Esophagus (tissue), 2 donors: ENCODE measurements around the gene ERVK3-1. TPM values are rescaled to one million over a fixed set of nuclear protein-coding genes. Genes with fewer than 3 reads are reported as not detected.
"Not testable (repeated sequence)": the region's sequence is repeated elsewhere in the genome, so short reads cannot be mapped to it uniquely, and the experiment has no call there.

Experiments used
- H3K27ac ChIP-seq, 2 donors: one replicate each; pipeline ENCODE4 v1.5.1; 2013; ENCODE audit warnings: low read depth in 2 of 2, mild to moderate bottlenecking in 2 of 2, inconsistent platforms in 1 of 2, low read length in 1 of 2, moderate library complexity in 1 of 2
- H3K27me3 ChIP-seq, 2 donors: one replicate each; pipeline ENCODE4 v1.6.1; 2013; ENCODE audit warnings: low read length in 2 of 2, control low read depth in 1 of 2, mild to moderate bottlenecking in 1 of 2; ENCODE audit not compliant: insufficient read depth in 2 of 2, control insufficient read depth in 1 of 2
- H3K36me3 ChIP-seq, 2 donors: one replicate each; pipeline ENCODE4 v1.6.1; 2013; ENCODE audit warnings: low read length in 1 of 2; ENCODE audit not compliant: control insufficient read depth in 2 of 2, insufficient read depth in 2 of 2
- H3K4me1 ChIP-seq, 2 donors: one replicate each; pipeline ENCODE4 v1.6.1; 2013; ENCODE audit warnings: low read length in 1 of 2; ENCODE audit not compliant: control insufficient read depth in 2 of 2, insufficient read depth in 2 of 2
- H3K4me3 ChIP-seq, 2 donors: one replicate each; pipeline ENCODE4 v1.5.1; 2013; ENCODE audit warnings: low read length in 2 of 2, mild to moderate bottlenecking in 2 of 2, low read depth in 1 of 2, moderate library complexity in 1 of 2
- H3K9me3 ChIP-seq, 2 donors: one replicate each; pipeline ENCODE4 v1.6.1; 2013; ENCODE audit warnings: mild to moderate bottlenecking in 2 of 2, low read depth in 1 of 2, low read length in 1 of 2, moderate library complexity in 1 of 2; ENCODE audit not compliant: control insufficient read depth in 2 of 2, insufficient read depth in 1 of 2
- WGBS, 2 donors: extraction: QIAGEN DNeasy Blood & Tissue Kit; methylation state at CpG; one replicate each; pipeline ENCODE4 v1.1.7; 2013; 5-methylcytosine and 5-hydroxymethylcytosine counted together
- polyA plus RNA-seq, 2 donors: library from polyadenylated mRNA; stranded (reverse); fragments of 200-250 nt; gene quantifications; one replicate each; pipeline ENCODE4 v1.2.3, GENCODE V29; 2013
- donor health status: healthy with polysubstance abuse.
- donor health status: Bipolar disorder and iron deficiency.

The ERVK3-1 gene
- polyA plus RNA-seq, 2 donors = 15.2 to 23.1 TPM

DNA sequence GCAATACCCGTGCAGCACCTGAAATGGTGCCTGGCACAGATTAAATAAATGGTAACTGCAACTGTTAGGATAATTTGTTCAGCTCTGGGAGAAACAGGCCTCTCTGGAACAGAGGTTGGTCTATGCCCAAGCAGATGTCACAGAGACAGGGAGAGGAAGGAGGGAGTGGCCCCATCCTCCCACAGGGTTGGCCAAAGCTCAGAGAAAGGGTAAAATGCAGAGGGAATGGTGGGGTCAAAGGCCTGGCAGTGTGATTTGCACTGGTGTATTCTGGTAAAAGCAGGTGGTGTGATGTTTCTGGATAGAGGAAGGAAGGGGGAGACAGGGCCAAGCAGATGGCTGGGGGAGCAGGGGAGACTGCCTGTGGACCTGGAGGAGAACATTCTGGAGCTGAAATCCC, 31.0 kb downstream of the ERVK3-1 start:
- 97 to 100% methylated on average over 1 of the region's 1 CpG for WGBS, 2 donors
- H3K36me3 ChIP-seq = peaks cover 19 to 36% of the 10 kb centered on the region in 2 donors

GRCh38 chr19:58336820-58337219, 31.6 kb downstream of the ERVK3-1 start:
- H3K27me3 ChIP-seq = no peaks in the 10 kb centered on the region
- peaks cover 19 to 36% of the 10 kb centered on the region in 2 donors for H3K36me3 ChIP-seq
- H3K9me3 ChIP-seq = peaks cover 0 to 14% of the 10 kb centered on the region in 2 donors
- H3K4me3 ChIP-seq = no peak overlapping the region
- 98 to 99% methylated on average over 4 of the region's 4 CpGs for WGBS, 2 donors
- H3K4me1 ChIP-seq = no peaks in the 10 kb centered on the region
- no peak overlapping the region for H3K27ac ChIP-seq

More for the DNA sequence above, 31.0 kb downstream of the ERVK3-1 start:
- Histone ChIP-seq H3K27ac (peak overlapping the region in 1 of 2 donors; percentile 13), H3K9me3 (peaks cover 0 to 14% of the 10 kb centered on the region in 2 donors), H3K4me3 (no peak overlapping the region), H3K27me3 (no peaks in the 10 kb centered on the region), H3K4me1 (no peaks in the 10 kb centered on the region)

- Histone ChIP-seq H3K4me1 (no peaks in the 10 kb centered on the region), H3K36me3 (peaks cover 19 to 36% of the 10 kb centered on the region in 2 donors), H3K27me3 (no peaks in the 10 kb centered on the region), H3K4me3 (no peak overlapping the region), H3K9me3 (peaks cover 0 to 14% of the 10 kb centered on the region in 2 donors), H3K27ac (no peak overlapping the region)
- WGBS, 2 donors = 96 to 97% methylated on average over 11 of the region's 11 CpGs
Measured at GRCh38 chr19:58338336-58338735, 33.2 kb downstream of the ERVK3-1 start.

DNA sequence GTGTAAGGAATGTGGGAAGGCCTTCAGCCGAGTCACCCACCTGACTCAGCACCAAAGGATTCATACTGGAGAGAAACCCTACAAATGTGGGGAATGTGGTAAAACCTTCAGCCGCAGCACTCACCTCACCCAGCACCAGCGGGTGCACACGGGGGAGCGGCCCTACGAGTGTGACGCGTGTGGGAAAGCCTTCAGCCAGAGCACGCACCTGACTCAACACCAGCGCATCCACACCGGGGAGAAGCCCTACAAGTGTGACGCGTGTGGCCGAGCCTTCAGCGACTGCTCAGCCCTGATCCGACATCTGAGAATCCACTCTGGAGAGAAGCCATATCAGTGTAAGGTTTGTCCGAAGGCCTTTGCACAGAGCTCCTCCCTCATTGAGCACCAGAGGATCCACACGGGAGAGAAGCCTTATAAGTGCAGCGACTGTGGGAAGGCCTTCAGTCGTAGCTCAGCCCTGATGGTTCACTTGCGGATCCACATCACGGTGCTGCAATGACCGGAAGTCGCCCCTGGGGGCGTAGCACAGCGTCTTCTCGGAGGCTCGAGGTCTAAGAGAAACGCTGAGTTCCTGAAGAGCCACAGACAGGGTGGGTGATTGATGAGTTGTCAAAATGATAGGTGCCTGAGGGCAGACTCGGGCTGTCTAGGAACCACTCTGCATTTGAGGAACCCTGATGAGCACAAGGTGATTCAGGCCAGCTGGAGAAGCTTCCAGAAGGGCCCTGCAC, 33.8 kb downstream of the ERVK3-1 start:
- no peak overlapping the region for H3K27ac ChIP-seq
- no peak overlapping the region for H3K4me3 ChIP-seq
- H3K36me3 ChIP-seq = peaks cover 19 to 36% of the 10 kb centered on the region in 2 donors
- peaks cover 0 to 14% of the 10 kb centered on the region in 2 donors for H3K9me3 ChIP-seq
- no peaks in the 10 kb centered on the region for H3K27me3 ChIP-seq
- H3K4me1 ChIP-seq = no peaks in the 10 kb centered on the region
- WGBS, 2 donors = 84 to 87% methylated on average over 30 of the region's 30 CpGs

DNA sequence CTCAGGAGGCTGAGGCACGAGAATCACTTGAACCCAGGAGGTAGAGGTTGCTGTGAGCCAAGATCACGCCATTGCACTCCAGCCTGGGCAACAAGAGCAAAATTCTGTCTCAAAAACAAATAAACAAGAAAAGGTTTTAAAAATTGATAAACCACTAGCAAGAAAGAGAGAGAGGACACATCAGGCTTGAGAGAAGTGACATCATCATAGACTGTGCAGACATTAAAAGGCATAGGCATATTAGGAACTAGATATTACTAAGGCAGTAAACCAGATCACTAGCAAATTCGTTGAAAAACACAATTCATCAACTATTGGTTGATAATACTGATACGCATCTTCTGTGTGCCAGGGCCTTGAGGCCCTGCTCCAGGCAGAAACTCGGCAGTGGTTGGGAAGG, 40.4 kb downstream of the ERVK3-1 start:
- Histone ChIP-seq H3K9me3 (peaks cover 0 to under 1% of the 10 kb centered on the region in 2 donors), H3K27ac (no peak overlapping the region), H3K36me3 (no peaks in the 10 kb centered on the region), H3K27me3 (peaks cover 0 to 3% of the 10 kb centered on the region in 2 donors), H3K4me3 (no peak overlapping the region), H3K4me1 (peaks cover 0 to 5% of the 10 kb centered on the region in 2 donors)
- WGBS, 2 donors = 70 to 71% methylated on average over 5 of the region's 5 CpGs

GRCh38 chr19:58346961-58347929, 42.1 kb downstream of the ERVK3-1 start:
- WGBS, 2 donors = 5% methylated on average over 68 to 82 of the region's 82 CpGs
- H3K27me3 ChIP-seq = peaks cover 0 to 3% of the 10 kb centered on the region in 2 donors

DNA sequence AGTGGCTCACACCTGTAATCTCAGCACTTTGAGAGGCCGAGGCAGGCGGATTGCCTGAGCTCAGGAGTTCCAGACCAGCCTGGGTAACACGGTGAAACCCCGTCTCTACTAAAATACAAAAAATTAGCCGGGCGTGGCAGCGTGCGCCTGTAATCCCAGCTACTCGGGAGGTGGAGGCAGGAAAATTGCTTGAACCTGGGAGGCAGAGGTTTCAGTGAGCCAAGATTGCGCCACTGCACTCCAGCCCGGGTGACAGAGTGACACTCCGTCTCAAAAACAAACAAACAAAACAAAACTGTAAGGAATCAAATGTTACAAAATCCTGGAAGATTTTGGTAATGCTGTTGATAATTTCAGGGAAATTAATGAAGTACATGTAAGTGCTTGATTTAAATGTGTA, 42.9 kb downstream of the ERVK3-1 start:
- 15 to 17% methylated on average over 12 of the region's 12 CpGs for WGBS, 2 donors
- H3K4me3 ChIP-seq = peak overlapping the region; percentile 32 to 49
- not testable (repeated sequence) for H3K36me3 ChIP-seq, H3K27ac ChIP-seq, H3K4me1 ChIP-seq, H3K27me3 ChIP-seq, H3K9me3 ChIP-seq

More at GRCh38 chr19:58346961-58347929, 42.1 kb downstream of the ERVK3-1 start:
- Histone ChIP-seq H3K9me3 (peaks cover 2 to 6% of the 10 kb centered on the region in 2 donors), H3K4me1 (peaks cover 0 to 5% of the 10 kb centered on the region in 2 donors), H3K36me3 (no peaks in the 10 kb centered on the region), H3K4me3 (peak overlapping the region; percentile 32 to 49), H3K27ac (peak overlapping the region; percentile 65 to 68)

DNA sequence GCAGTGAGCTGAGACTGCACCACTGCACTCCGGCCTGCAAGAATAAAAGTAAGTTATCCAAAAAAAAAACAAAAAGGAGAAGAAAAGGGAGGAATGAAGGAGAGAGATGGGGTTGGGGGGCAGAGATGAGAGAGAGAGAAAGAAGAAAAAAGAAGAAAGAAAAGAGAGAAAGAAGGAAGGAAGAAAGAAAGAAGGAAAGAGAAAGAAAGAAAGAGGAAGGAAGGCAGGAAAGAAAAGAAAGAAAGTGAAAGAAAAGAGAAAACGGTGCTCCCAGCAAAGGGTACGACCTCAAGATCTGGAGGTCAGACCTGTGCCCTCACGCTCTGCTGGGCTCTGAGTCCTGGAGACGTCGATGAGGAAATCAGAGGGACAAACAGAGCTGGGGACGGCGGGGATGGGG, 44.4 kb downstream of the ERVK3-1 start:
- Histone ChIP-seq H3K27me3 (peaks cover 0 to 3% of the 10 kb centered on the region in 2 donors), H3K4me1 (peaks cover 0 to 5% of the 10 kb centered on the region in 2 donors), H3K9me3 (peaks cover 2 to 6% of the 10 kb centered on the region in 2 donors), H3K4me3 (no peak overlapping the region), H3K36me3 (no peaks in the 10 kb centered on the region), H3K27ac (no peak overlapping the region)
- 58 to 59% methylated on average over 8 of the region's 8 CpGs for WGBS, 2 donors

- peaks cover 0 to 3% of the 10 kb centered on the region in 2 donors for H3K27me3 ChIP-seq
- no peaks in the 10 kb centered on the region for H3K36me3 ChIP-seq
- H3K4me1 ChIP-seq = peaks cover 0 to 5% of the 10 kb centered on the region in 2 donors
- H3K9me3 ChIP-seq = peaks cover 2 to 6% of the 10 kb centered on the region in 2 donors
- H3K4me3 ChIP-seq = no peak overlapping the region
- 34 to 38% methylated on average over 77 to 84 of the region's 84 CpGs for WGBS, 2 donors
- no peak overlapping the region for H3K27ac ChIP-seq
Measured at GRCh38 chr19:58350001-58350861, 45.1 kb downstream of the ERVK3-1 start.
